Measurements from ENCODE around the gene COG8. TPM values are rescaled to one million over a fixed set of nuclear protein-coding genes. Genes with fewer than 3 reads are reported as not detected.
A peak's percentile ranks its signal among the peaks of the same experiment; 100 is the strongest.

Gene COG8
- total and polyA plus RNA-seq, 9 of the 15 experiments (the other 6 are each of a cell fraction or from before 2014, with no cell fraction given) = 3.7 to 42.6 (median 30.1) TPM

DNA sequence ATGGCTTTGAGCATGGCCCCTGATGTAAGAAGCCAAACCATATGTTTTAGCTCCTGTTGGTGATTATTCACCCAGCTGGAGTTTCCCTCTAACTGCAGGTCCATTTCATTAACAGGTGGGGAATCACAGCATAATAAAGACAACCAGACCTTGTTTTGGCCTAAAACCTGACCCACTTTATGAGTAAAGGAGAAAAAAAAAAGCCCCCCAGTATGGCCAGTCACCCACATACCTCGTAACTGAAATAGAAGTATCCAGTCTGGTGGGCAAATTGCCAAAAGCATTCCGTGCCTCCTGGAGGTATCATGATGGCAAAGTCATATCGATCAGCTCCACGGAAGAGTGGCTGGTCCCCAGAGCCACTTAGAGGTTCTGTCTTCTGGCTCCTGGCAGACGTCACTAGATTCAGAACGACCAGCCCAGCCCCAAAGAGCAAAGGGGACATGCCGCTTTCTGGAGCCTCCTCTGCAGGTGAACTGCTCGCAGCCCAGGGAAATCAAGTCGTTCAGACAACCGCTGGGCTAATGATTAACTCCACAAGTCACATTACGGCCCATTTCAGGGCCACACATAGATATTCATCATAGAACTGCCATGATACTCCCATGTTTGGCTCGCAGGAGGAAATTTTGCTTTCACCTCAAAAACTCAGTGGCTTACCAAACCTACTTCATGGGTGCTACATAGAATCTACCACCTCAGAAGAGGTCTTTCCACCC is 12.1 kb upstream of the COG8 start, which contains the start of gene TMED6:
TMED6 (minus strand) TSS at position 478 of the 719 bp plus-strand sequence; CDS start at position 445, 33 bp downstream.
- H3K9me1 ChIP-seq (ENCODE audit: control insufficient read depth, insufficient read depth, low read length) = no peaks in the 10 kb centered on the region
- no peak for TF ChIP-seq NFE2 (IDR thresholded peaks at IDR 0.05; ENCODE audit: low read depth)
- peak; percentile 57; the same call in 1 of the 2 replicates for TF ChIP-seq NFIC (IDR thresholded peaks at IDR 0.05)
- no peaks in the 10 kb centered on the region; a peak in 1 of 5 replicates for H3K4me1 ChIP-seq (replicated peaks in 1 of 2; ENCODE audit: control insufficient read depth in 2 of 2, insufficient read depth in 2 of 2, low read length in 2 of 2)
- BruUV-seq (replicated peaks) = no TSS peak
- no peak within 1 kb of the TSS for H3K4me3 ChIP-seq
- in situ Hi-C loops (cut with MboI) (no loop called here), intact Hi-C loops (cut with micrococcal nuclease) (no loop called here)
- ATAC-seq (no peak), FAIRE-seq (no peak), DNase-seq (ENCODE audit: extremely low read depth in 1 of 4, low spot score in 3 of 4) (no peak)
- H3K79me2 ChIP-seq (ENCODE audit: control insufficient read depth, insufficient read depth, low read length) = no peaks in the 10 kb centered on the region
- POLR2A ChIA-PET = interaction anchor here (0.7 to 1.3 kb wide), 2 partner anchors 11 to 274 kb away, joined by 3 read pairs; no protein-coding TSS in a partner anchor
- no peaks in the 10 kb centered on the region for H4K20me1 ChIP-seq (replicated peaks; ENCODE audit: control insufficient read depth, insufficient read depth, low read length)
- no peak within 1 kb of the TSS for H3K9ac ChIP-seq (ENCODE audit: insufficient read depth in 1 of 2, low read depth in 2 of 2, low read length in 2 of 2)
- H3K9me3 ChIP-seq (replicated peaks; ENCODE audit: control insufficient read depth, insufficient read depth, low read depth, low read length) = no peaks in the 10 kb centered on the region
- H3K36me3 ChIP-seq (ENCODE audit: control insufficient read depth, insufficient read depth, low read length) = peaks cover 14% of the 10 kb centered on the region; the same call in 1 of the 3 replicates
- no peak within 1 kb of the TSS for H2AFZ ChIP-seq (ENCODE audit: low read depth, low read length)
- no peak within 1 kb of the TSS for H3K4me2 ChIP-seq (ENCODE audit: insufficient read depth, low read length)
- H3K27ac ChIP-seq (ENCODE audit: extremely low read depth, low read depth, low read length) = no peak within 1 kb of the TSS
- CTCF ChIA-PET (ENCODE audit: low intra/inter-chr PET ratio) = no interaction called here
- H3K27me3 ChIP-seq (ENCODE audit: control insufficient read depth in 2 of 2, insufficient read depth in 2 of 2, low read length in 2 of 2) = no peaks in the 10 kb centered on the region
- WGBS (ENCODE audit: insufficient coverage, low coverage, missing lambda C conversion rate) = 77% methylated on average over 12 of the region's 12 CpGs

DNA sequence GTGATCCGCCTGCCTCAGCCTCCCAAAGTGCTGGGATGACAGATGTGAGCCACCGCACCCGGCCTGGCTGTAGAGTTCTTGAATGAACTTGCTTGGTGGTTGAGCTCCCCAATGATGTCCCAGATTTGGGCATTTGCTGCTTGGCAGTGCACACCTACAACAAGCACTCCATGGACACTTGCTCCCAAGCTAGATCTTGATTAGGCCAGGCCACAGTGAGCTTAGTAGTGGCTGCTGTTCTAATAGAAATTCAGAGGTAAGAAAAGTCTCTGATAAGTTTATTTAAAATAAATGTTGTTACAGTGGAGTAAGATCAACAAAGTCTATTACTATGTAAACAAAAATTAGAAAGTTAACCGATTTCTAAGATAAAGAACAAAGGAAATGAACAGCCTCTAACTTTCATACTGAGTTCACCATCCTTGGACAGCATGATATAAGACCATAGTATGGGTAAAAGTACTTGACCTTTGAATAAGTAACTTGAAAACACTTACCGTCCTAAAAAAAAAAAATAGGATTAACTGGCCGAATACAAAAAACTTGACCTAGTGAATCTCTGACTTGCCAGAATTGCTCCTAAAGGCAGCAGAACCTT is 11.3 kb upstream of the COG8 start:
- no peaks in the 10 kb centered on the region for H3K9me1 ChIP-seq (ENCODE audit: control insufficient read depth, insufficient read depth, low read length)
- H3K36me3 ChIP-seq (ENCODE audit: control insufficient read depth, insufficient read depth, low read length) = peaks cover 11% of the 10 kb centered on the region; the same call in 1 of the 3 replicates
- in situ Hi-C loops (cut with MboI) = no loop called here
- ATAC-seq = no peak
- no peaks in the 10 kb centered on the region for H3K27me3 ChIP-seq (ENCODE audit: control insufficient read depth in 2 of 2, insufficient read depth in 2 of 2, low read length in 2 of 2)
- no peak overlapping the region for H3K9ac ChIP-seq (ENCODE audit: insufficient read depth in 1 of 2, low read depth in 2 of 2, low read length in 2 of 2)
- no peak overlapping the region for H3K4me3 ChIP-seq
- DNase-seq (ENCODE audit: extremely low read depth in 1 of 4, low spot score in 3 of 4) = no peak
- peaks cover 3% of the 10 kb centered on the region; the same call in 1 of the 2 replicates for H4K20me1 ChIP-seq (replicated peaks; ENCODE audit: control insufficient read depth, insufficient read depth, low read length)
- ChIA-PET POLR2A (interaction anchor here (1.3 kb wide), 1 partner anchor 10 kb away, joined by 3 read pairs; no protein-coding TSS in a partner anchor), CTCF (ENCODE audit: low intra/inter-chr PET ratio) (no interaction called here)
- FAIRE-seq = no peak
- no peak overlapping the region for H2AFZ ChIP-seq (ENCODE audit: low read depth, low read length)
- H3K27ac ChIP-seq (ENCODE audit: extremely low read depth, low read depth, low read length) = no peak overlapping the region
- no peak overlapping the region for H3K4me2 ChIP-seq (ENCODE audit: insufficient read depth, low read length)
- no peaks in the 10 kb centered on the region for H3K79me2 ChIP-seq (ENCODE audit: control insufficient read depth, insufficient read depth, low read length)
- intact Hi-C loops (cut with micrococcal nuclease) = no loop called here
- WGBS (ENCODE audit: insufficient coverage, low coverage, missing lambda C conversion rate) = 61% methylated on average over 6 of the region's 6 CpGs
- no peaks in the 10 kb centered on the region for H3K9me3 ChIP-seq (replicated peaks; ENCODE audit: control insufficient read depth, insufficient read depth, low read depth, low read length)
- H3K4me1 ChIP-seq (replicated peaks in 1 of 2; ENCODE audit: control insufficient read depth in 2 of 2, insufficient read depth in 2 of 2, low read length in 2 of 2) = no peaks in the 10 kb centered on the region; a peak in 1 of 5 replicates
- no TSS peak for BruUV-seq (replicated peaks)
- no peak for TF ChIP-seq NFATC3 (IDR thresholded peaks at IDR 0.05)
- no peak for TF ChIP-seq ARNT (IDR thresholded peaks at IDR 0.05)
- TF ChIP-seq, protein P1, sequence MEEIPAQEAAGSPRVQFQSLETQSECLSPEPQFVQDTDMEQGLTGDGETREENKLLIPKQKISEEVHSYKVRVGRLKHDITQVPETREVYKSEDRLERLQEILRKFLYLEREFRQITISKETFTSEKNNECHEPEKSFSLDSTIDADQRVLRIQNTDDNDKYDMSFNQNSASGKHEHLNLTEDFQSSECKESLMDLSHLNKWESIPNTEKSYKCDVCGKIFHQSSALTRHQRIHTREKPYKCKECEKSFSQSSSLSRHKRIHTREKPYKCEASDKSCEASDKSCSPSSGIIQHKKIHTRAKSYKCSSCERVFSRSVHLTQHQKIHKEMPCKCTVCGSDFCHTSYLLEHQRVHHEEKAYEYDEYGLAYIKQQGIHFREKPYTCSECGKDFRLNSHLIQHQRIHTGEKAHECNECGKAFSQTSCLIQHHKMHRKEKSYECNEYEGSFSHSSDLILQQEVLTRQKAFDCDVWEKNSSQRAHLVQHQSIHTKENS (CRISPR knock-in tag; IDR thresholded peaks at IDR 0.05) = no peak
- no peak for TF ChIP-seq ZNF57 (CRISPR knock-in tag; IDR thresholded peaks at IDR 0.05)
- TF ChIP-seq LARP7 (IDR thresholded peaks at IDR 0.05) = no peak
- TF ChIP-seq, protein P2, sequence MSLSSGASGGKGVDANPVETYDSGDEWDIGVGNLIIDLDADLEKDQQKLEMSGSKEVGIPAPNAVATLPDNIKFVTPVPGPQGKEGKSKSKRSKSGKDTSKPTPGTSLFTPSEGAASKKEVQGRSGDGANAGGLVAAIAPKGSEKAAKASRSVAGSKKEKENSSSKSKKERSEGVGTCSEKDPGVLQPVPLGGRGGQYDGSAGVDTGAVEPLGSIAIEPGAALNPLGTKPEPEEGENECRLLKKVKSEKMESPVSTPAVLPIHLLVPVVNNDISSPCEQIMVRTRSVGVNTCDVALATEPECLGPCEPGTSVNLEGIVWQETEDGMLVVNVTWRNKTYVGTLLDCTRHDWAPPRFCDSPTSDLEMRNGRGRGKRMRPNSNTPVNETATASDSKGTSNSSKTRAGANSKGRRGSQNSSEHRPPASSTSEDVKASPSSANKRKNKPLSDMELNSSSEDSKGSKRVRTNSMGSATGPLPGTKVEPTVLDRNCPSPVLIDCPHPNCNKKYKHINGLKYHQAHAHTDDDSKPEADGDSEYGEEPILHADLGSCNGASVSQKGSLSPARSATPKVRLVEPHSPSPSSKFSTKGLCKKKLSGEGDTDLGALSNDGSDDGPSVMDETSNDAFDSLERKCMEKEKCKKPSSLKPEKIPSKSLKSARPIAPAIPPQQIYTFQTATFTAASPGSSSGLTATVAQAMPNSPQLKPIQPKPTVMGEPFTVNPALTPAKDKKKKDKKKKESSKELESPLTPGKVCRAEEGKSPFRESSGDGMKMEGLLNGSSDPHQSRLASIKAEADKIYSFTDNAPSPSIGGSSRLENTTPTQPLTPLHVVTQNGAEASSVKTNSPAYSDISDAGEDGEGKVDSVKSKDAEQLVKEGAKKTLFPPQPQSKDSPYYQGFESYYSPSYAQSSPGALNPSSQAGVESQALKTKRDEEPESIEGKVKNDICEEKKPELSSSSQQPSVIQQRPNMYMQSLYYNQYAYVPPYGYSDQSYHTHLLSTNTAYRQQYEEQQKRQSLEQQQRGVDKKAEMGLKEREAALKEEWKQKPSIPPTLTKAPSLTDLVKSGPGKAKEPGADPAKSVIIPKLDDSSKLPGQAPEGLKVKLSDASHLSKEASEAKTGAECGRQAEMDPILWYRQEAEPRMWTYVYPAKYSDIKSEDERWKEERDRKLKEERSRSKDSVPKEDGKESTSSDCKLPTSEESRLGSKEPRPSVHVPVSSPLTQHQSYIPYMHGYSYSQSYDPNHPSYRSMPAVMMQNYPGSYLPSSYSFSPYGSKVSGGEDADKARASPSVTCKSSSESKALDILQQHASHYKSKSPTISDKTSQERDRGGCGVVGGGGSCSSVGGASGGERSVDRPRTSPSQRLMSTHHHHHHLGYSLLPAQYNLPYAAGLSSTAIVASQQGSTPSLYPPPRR (CRISPR knock-in tag; IDR thresholded peaks at IDR 0.05; ENCODE audit: borderline replicate concordance) = no peak
- TF ChIP-seq ZNF717 (CRISPR knock-in tag; IDR thresholded peaks at IDR 0.05) = no peak

Measured in K562 (cell line).